Fibroblast of mammary gland (primary cell): ENCODE data around the gene LRIG1.

Experiments
- DNase-seq: peaks from one replicate; pipeline ENCODE4 v3.0.0-alpha.2; 2010; ENCODE audit warnings: low read depth
- H3K4me3 ChIP-seq: 2 replicates; pipeline ENCODE4 v1.5.1; 2011; ENCODE audit warnings: low read depth, mild to moderate bottlenecking, low read length, moderate library complexity; ENCODE audit not compliant: control insufficient read depth
- CTCF ChIP-seq: conservative IDR thresholded peaks from 2 replicates; pipeline ENCODE4 v1.5.1; 2011; ENCODE audit warnings: low read depth, low read length, inconsistent platforms; ENCODE audit not compliant: control insufficient read depth, insufficient read depth

Gene LRIG1

GRCh38 chr3:66361356-66361755 is 139.5 kb downstream of the LRIG1 start:
- DNase-seq, result no peak
- no peak for TF ChIP-seq CTCF
- no peak overlapping the region for H3K4me3 ChIP-seq

- no peak for TF ChIP-seq CTCF
- H3K4me3 ChIP-seq, result no peak overlapping the region
Observed at GRCh38 chr3:66355997-66356396, 144.8 kb downstream of the LRIG1 start.

GRCh38 chr3:66355394-66355793 is 145.4 kb downstream of the LRIG1 start:
- H3K4me3 ChIP-seq, result no peak overlapping the region
- TF ChIP-seq CTCF, result no peak
- DNase-seq, result no peak

More at GRCh38 chr3:66355997-66356396, 144.8 kb downstream of the LRIG1 start:
- no peak for DNase-seq

GRCh38 chr3:66354001-66354400 is 146.8 kb downstream of the LRIG1 start:
- no peak overlapping the region for H3K4me3 ChIP-seq
- TF ChIP-seq CTCF, result no peak
- no peak for DNase-seq

- DNase-seq, result peak; percentile 33
- H3K4me3 ChIP-seq, result no peak overlapping the region
- TF ChIP-seq CTCF, result no peak
Observed at GRCh38 chr3:66353530-66353929, 147.3 kb downstream of the LRIG1 start.

GRCh38 chr3:66353039-66353438 is 147.8 kb downstream of the LRIG1 start:
- no peak for TF ChIP-seq CTCF
- DNase-seq, result no peak
- H3K4me3 ChIP-seq, result no peak overlapping the region

GRCh38 chr3:66350601-66351000 is 150.2 kb downstream of the LRIG1 start:
- no peak for TF ChIP-seq CTCF
- DNase-seq, result peak; percentile 41
- H3K4me3 ChIP-seq, result no peak overlapping the region
